ENCODE data around the gene ADIG.

DNA sequence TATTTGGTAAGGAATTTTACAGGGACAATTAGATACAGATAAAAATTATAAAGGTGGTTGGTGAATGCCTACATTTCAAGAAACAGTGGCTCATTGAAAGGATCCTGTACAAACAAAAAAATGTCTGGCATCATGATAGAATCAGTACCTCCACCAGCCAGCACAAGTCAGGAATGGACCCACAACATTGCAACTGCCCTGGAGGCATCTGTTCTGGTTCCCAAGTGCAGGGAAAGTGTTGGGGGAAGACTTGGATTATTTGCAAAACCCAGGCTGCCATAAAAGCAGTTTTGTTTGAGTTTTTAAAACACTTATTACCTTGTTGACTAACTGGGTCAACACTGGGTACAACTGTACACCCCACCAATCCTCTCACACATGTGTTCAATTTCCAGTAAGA lies 44.9 kb downstream of the ADIG start:
- TF ChIP-seq, protein P1, sequence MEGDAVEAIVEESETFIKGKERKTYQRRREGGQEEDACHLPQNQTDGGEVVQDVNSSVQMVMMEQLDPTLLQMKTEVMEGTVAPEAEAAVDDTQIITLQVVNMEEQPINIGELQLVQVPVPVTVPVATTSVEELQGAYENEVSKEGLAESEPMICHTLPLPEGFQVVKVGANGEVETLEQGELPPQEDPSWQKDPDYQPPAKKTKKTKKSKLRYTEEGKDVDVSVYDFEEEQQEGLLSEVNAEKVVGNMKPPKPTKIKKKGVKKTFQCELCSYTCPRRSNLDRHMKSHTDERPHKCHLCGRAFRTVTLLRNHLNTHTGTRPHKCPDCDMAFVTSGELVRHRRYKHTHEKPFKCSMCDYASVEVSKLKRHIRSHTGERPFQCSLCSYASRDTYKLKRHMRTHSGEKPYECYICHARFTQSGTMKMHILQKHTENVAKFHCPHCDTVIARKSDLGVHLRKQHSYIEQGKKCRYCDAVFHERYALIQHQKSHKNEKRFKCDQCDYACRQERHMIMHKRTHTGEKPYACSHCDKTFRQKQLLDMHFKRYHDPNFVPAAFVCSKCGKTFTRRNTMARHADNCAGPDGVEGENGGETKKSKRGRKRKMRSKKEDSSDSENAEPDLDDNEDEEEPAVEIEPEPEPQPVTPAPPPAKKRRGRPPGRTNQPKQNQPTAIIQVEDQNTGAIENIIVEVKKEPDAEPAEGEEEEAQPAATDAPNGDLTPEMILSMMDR (conservative IDR thresholded peaks at IDR 0.05 in 1 of 2, IDR thresholded peaks at IDR 0.05 in 1 of 2; ENCODE audit: low read depth in 1 of 2, low read length in 2 of 2), result no peak
- no peak for TF ChIP-seq EZH2 (IDR thresholded peaks at IDR 0.05; ENCODE audit: low read length, missing control alignments)

Measured in fibroblast of lung (primary cell).